CD4-positive, alpha-beta memory T cell (primary cell): ENCODE data around the gene UBTD2. TPM values are rescaled to one million over a fixed set of nuclear protein-coding genes. Genes with fewer than 3 reads are reported as not detected.

Source experiments
- CTCF ChIA-PET: fragments of 350-600 bp; sonication (Branson Sonifier 250); formaldehyde crosslinking; loops from one replicate; lab custom pipeline; 2021; ENCODE audit warnings: inconsistent platforms; ENCODE audit not compliant: partially characterized antibody; lab: Charles Lee
- POLR2A ChIA-PET: fragments of 350-600 bp; sonication (Branson Sonifier 250); formaldehyde crosslinking; loops from one replicate; lab custom pipeline; 2021; ENCODE audit not compliant: partially characterized antibody; lab: Charles Lee
- DNase-seq, 5 donors: peaks; one replicate each; pipeline versions ENCODE4 v3.0.0 to v3.0.0-alpha.2; 2020 to 2022; ENCODE audit warnings: mixed read lengths in 1 of 5
- H3K27ac ChIP-seq: one replicate; pipeline ENCODE4 v1.7.0; 2013; ENCODE audit warnings: low read depth, low read length
- H3K27me3 ChIP-seq: 2 replicates; pipeline ENCODE4 v1.7.0; 2013; ENCODE audit warnings: mild to moderate bottlenecking, low read length, moderate library complexity; ENCODE audit not compliant: insufficient read depth
- H3K36me3 ChIP-seq: 2 replicates; pipeline ENCODE4 v1.7.0; 2013; ENCODE audit warnings: mild to moderate bottlenecking, low read length, moderate library complexity; ENCODE audit not compliant: insufficient read depth
- H3K4me1 ChIP-seq: 2 replicates; pipeline ENCODE4 v1.7.0; 2013; ENCODE audit warnings: mild to moderate bottlenecking, low read length, moderate library complexity; ENCODE audit not compliant: insufficient read depth
- H3K4me3 ChIP-seq, 2 donors: one replicate each; pipeline ENCODE4 v1.7.0; 2013; ENCODE audit warnings: low read length in 2 of 2, mild to moderate bottlenecking in 1 of 2
- H3K9me3 ChIP-seq, 2 donors: one replicate each; pipeline ENCODE4 v1.7.0; 2013; ENCODE audit warnings: low read length in 2 of 2, control low read depth in 1 of 2; ENCODE audit not compliant: control insufficient read depth in 1 of 2
- H3K27ac Mint-ChIP-seq, 7 donors: one replicate each; pipeline ENCODE4 v1.8.0; 2020 to 2021; ENCODE audit warnings: mixed read lengths in 7 of 7, mild to moderate bottlenecking in 6 of 7, inconsistent platforms in 3 of 7, moderate library complexity in 3 of 7
- H3K27me3 Mint-ChIP-seq, 2 donors: one replicate each; pipeline ENCODE4 v1.8.0; 2020 to 2021; ENCODE audit warnings: mixed read lengths in 2 of 2
- H3K36me3 Mint-ChIP-seq, 2 donors: one replicate each; pipeline ENCODE4 v1.8.0; 2020 to 2021; ENCODE audit warnings: mixed read lengths in 2 of 2, inconsistent platforms in 1 of 2, mild to moderate bottlenecking in 1 of 2
- H3K4me1 Mint-ChIP-seq, 4 donors: one replicate each; pipeline ENCODE4 v1.8.0; 2020 to 2021; ENCODE audit warnings: mixed read lengths in 4 of 4, mild to moderate bottlenecking in 1 of 4
- H3K4me3 Mint-ChIP-seq, 8 donors: one replicate each; pipeline ENCODE4 v1.8.0; 2020 to 2021; ENCODE audit warnings: mixed read lengths in 8 of 8, mild to moderate bottlenecking in 7 of 8, moderate library complexity in 6 of 8, inconsistent platforms in 3 of 8
- H3K9me3 Mint-ChIP-seq, 8 donors: one replicate each; pipeline ENCODE4 v1.8.0; 2020 to 2021; ENCODE audit warnings: mixed read lengths in 8 of 8, mild to moderate bottlenecking in 5 of 8, inconsistent platforms in 3 of 8, moderate library complexity in 1 of 8
- intact Hi-C: fragments of 100-400 bp; cut with micrococcal nuclease; formaldehyde crosslinking; loops from one replicate; pipeline ENCODE4 v1.15.1; 2023
- polyA plus RNA-seq, 2 donors: library from polyadenylated mRNA; unstranded; fragments of 300-500 nt; fragmentation: Illumina TruSeq; gene quantifications; one replicate each; pipeline ENCODE4 v1.2.3, GENCODE V29; 2021
- total RNA-seq, 2 experiments: library from RNA; stranded (reverse); gene quantifications; one replicate each; pipeline ENCODE4 v1.2.3, GENCODE V29; 2021

Gene UBTD2
- total and polyA plus RNA-seq, 4 experiments from 2014 or later, result 2.2 to 6.3 (median 6.0) TPM

GRCh38 chr5:172182291-172182690 is 101.3 kb downstream of the UBTD2 start:
- ChIA-PET CTCF (interaction anchor here (1.0 to 14.7 kb wide), 3 partner anchors 17 to 115 kb away, joined by 4 to 429 read pairs (median 248); no protein-coding TSS in a partner anchor), POLR2A (interaction anchor here (8.3 to 18.6 kb wide), 3 partner anchors 7 to 66 kb away, joined by 80 to 878 read pairs (median 597); no protein-coding TSS in a partner anchor)
- Histone ChIP-seq H3K27me3 (no peaks in the 10 kb centered on the region), H3K4me3 (no peak overlapping the region), H3K4me1 (peaks cover 84% of the 10 kb centered on the region), H3K9me3 (no peaks in the 10 kb centered on the region), H3K36me3 (no peaks in the 10 kb centered on the region), H3K27ac (peak overlapping the region; percentile 94)
- H3K4me1 Mint-ChIP-seq, result peaks cover 34 to 97% (median 64%) of the 10 kb centered on the region in 4 donors
- no peak for DNase-seq
- H3K27ac Mint-ChIP-seq, result peak overlapping the region in 5 of 7 donors; percentile 42 to 99 (median 76)
- H3K4me3 Mint-ChIP-seq, result peak overlapping the region in 6 of 8 donors; percentile 29 to 99 (median 43)
- intact Hi-C loops, result no loop called here
- no peaks in the 10 kb centered on the region for H3K27me3 Mint-ChIP-seq
- H3K36me3 Mint-ChIP-seq, result peaks cover 25 to 66% of the 10 kb centered on the region in 2 donors
- H3K9me3 Mint-ChIP-seq, result no peaks in the 10 kb centered on the region

DNA sequence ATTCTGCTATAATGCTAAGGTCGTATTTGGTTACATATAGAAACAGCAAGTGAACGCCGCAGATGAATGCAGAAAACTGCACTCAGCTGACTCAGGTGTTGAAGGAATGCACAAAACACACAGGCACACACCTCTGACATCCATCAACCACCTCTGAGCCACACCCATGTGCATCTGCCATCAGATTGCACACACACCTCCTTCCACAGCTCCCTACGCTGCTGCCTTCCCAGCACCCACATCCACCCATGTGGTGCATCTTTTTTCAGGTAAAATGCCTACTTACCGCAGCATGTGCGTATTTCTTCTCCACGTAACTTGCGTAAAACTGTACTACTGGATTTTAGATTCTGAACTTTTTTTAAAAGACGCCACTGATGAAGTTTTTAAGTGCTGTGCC is 102.6 kb downstream of the UBTD2 start:
- intact Hi-C loops, result no loop called here
- H3K9me3 ChIP-seq, result no peaks in the 10 kb centered on the region
- peak overlapping the region; percentile 96 for H3K27ac ChIP-seq
- peaks cover 43 to 97% (median 77%) of the 10 kb centered on the region in 4 donors for H3K4me1 Mint-ChIP-seq
- H3K4me3 Mint-ChIP-seq, result peak overlapping the region; percentile 73 to 98 (median 82)
- H3K36me3 Mint-ChIP-seq, result peaks cover 21 to 62% of the 10 kb centered on the region in 2 donors
- peaks cover 0 to 2% (median 0%) of the 10 kb centered on the region in 8 donors for H3K9me3 Mint-ChIP-seq
- peaks cover 98% of the 10 kb centered on the region for H3K4me1 ChIP-seq
- H3K27me3 ChIP-seq, result no peaks in the 10 kb centered on the region
- no peak overlapping the region for H3K4me3 ChIP-seq
- H3K36me3 ChIP-seq, result no peaks in the 10 kb centered on the region
- DNase-seq, result peak; percentile 60 to 86 (median 72)
- ChIA-PET CTCF (interaction anchor here (0.6 to 14.7 kb wide), 4 partner anchors 15 to 765 kb away, joined by 3 to 429 read pairs (median 126); no protein-coding TSS in a partner anchor), POLR2A (interaction anchor here (0.6 to 18.6 kb wide), 6 partner anchors 6 to 113 kb away, joined by 3 to 878 read pairs (median 14); no protein-coding TSS in a partner anchor)
- H3K27me3 Mint-ChIP-seq, result no peaks in the 10 kb centered on the region
- peak overlapping the region; percentile 87 to 99 (median 98) for H3K27ac Mint-ChIP-seq

GRCh38 chr5:172178991-172179989 is 104.3 kb downstream of the UBTD2 start:
- ChIA-PET POLR2A (interaction anchor here (0.6 to 18.6 kb wide), 20 partner anchors 6 to 791 kb away, joined by 3 to 878 read pairs (median 6); partner anchors contain the start of genes DUSP1, FBXW11 and STK10), CTCF (interaction anchor here (0.6 to 14.7 kb wide), 8 partner anchors 8 to 111 kb away, joined by 3 to 429 read pairs (median 8); partner anchors contain the start of gene STK10)
- Mint-ChIP-seq H3K4me1 (peaks cover 51 to 97% (median 74%) of the 10 kb centered on the region in 4 donors), H3K27ac (peak overlapping the region; percentile 97 to 100 (median 99)), H3K4me3 (peak overlapping the region; percentile 85 to 99 (median 94)), H3K36me3 (peaks cover 19 to 64% of the 10 kb centered on the region in 2 donors), H3K9me3 (peaks cover 0 to 2% (median 0%) of the 10 kb centered on the region in 8 donors), H3K27me3 (no peaks in the 10 kb centered on the region)
- no peaks in the 10 kb centered on the region for H3K9me3 ChIP-seq
- intact Hi-C loops, result loop anchor here (1.0 kb wide), 1 partner anchor 8 kb away; no protein-coding TSS in a partner anchor
- peak; percentile 63 to 84 (median 70) for DNase-seq
- peak overlapping the region; percentile 44 to 55 for H3K4me3 ChIP-seq
- peak overlapping the region; percentile 96 for H3K27ac ChIP-seq
- no peaks in the 10 kb centered on the region for H3K27me3 ChIP-seq
- no peaks in the 10 kb centered on the region for H3K36me3 ChIP-seq
- peaks cover 89% of the 10 kb centered on the region for H3K4me1 ChIP-seq

- CTCF ChIA-PET, result interaction anchor here (1.6 to 14.7 kb wide), 5 partner anchors 9 to 71 kb away, joined by 7 to 429 read pairs (median 25); partner anchors contain the start of gene STK10
- Histone ChIP-seq H3K4me1 (peaks cover 89% of the 10 kb centered on the region), H3K27ac (peak overlapping the region; percentile 96), H3K9me3 (no peaks in the 10 kb centered on the region), H3K36me3 (no peaks in the 10 kb centered on the region), H3K27me3 (no peaks in the 10 kb centered on the region), H3K4me3 (peak overlapping the region; percentile 15 to 55)
- peak in 3 of 5 donors; percentile 27 to 70 (median 32) for DNase-seq
- H3K27me3 Mint-ChIP-seq, result no peaks in the 10 kb centered on the region
- POLR2A ChIA-PET, result interaction anchor here (0.7 to 18.6 kb wide), 15 partner anchors 7 to 790 kb away, joined by 3 to 878 read pairs (median 7); partner anchors contain the start of genes DUSP1, FBXW11 and STK10
- H3K4me1 Mint-ChIP-seq, result peaks cover 56 to 97% (median 74%) of the 10 kb centered on the region in 4 donors
- peak overlapping the region; percentile 85 to 99 (median 94) for H3K4me3 Mint-ChIP-seq
- peaks cover 24 to 64% of the 10 kb centered on the region in 2 donors for H3K36me3 Mint-ChIP-seq
- peak overlapping the region; percentile 97 to 100 (median 99) for H3K27ac Mint-ChIP-seq
- intact Hi-C loops, result no loop called here
- peaks cover 0 to 2% (median 0%) of the 10 kb centered on the region in 8 donors for H3K9me3 Mint-ChIP-seq
Measured at GRCh38 chr5:172178301-172178987, 105.1 kb downstream of the UBTD2 start.

DNA sequence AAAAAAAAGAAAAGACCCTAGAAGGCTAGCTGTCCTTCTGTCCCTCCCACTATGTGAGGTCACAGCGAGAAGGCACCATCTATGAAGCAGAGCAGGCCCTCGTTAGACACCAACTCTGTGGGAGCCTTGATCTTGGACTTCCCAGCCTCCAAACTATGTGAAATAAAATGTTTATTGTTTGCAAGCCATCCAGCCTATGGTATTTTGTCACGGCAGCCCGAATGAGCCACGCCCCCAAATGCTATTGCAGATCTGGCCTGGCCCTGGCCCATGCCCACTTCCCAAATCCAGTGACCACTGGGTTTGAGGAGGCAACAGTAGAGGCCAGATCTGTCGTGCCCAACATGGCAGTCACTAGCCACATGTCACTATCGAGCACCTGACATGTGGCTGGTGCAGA is 106.4 kb downstream of the UBTD2 start:
- no peak for DNase-seq
- H3K36me3 ChIP-seq, result no peaks in the 10 kb centered on the region
- H3K27me3 Mint-ChIP-seq, result no peaks in the 10 kb centered on the region
- peaks cover 0 to 2% (median 0%) of the 10 kb centered on the region in 8 donors for H3K9me3 Mint-ChIP-seq
- CTCF ChIA-PET, result interaction anchor here (2.1 to 23.1 kb wide), 3 partner anchors 7 to 12 kb away, joined by 8 to 429 read pairs (median 429); partner anchors contain the start of gene STK10
- peaks cover 89% of the 10 kb centered on the region for H3K4me1 ChIP-seq
- H3K27me3 ChIP-seq, result no peaks in the 10 kb centered on the region
- POLR2A ChIA-PET, result interaction anchor here (1.8 to 18.6 kb wide), 7 partner anchors 9 to 782 kb away, joined by 3 to 878 read pairs (median 68); partner anchors contain the start of genes FBXW11, RPL26L1 and STK10
- intact Hi-C loops, result no loop called here
- no peaks in the 10 kb centered on the region for H3K9me3 ChIP-seq
- peaks cover 21 to 65% of the 10 kb centered on the region in 2 donors for H3K36me3 Mint-ChIP-seq
- H3K27ac ChIP-seq, result peak overlapping the region; percentile 96
- H3K4me3 ChIP-seq, result no peak overlapping the region
- peak overlapping the region; percentile 97 to 100 (median 99) for H3K27ac Mint-ChIP-seq
- H3K4me1 Mint-ChIP-seq, result peaks cover 58 to 99% (median 77%) of the 10 kb centered on the region in 4 donors
- H3K4me3 Mint-ChIP-seq, result peak overlapping the region in 7 of 8 donors; percentile 43 to 99 (median 94)

DNA sequence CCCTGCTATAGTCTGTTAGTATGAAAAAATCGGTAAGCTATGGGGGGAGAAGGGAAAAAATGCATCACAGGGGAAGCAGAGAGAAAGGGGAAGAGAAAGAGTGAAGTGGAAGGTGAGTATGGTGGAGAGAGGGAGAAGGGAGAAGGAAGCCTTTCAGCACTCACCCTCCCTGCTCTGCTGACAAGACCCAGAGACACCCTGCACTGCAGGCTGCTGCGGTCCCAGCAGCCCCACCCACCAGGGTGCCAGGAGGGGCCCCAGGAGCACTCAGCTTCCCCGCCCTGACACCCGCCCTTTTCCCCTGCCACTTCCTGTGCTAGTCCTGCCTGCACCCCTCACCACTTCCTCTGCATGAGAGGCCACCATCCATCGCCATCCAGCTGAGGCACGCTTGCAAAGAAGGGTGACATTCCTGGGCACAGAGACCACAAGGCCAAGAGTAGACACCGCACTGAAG is 108.3 kb downstream of the UBTD2 start:
- peaks cover 0 to 2% (median 0%) of the 10 kb centered on the region in 8 donors for H3K9me3 Mint-ChIP-seq
- Histone ChIP-seq H3K4me1 (peaks cover 89% of the 10 kb centered on the region), H3K27me3 (no peaks in the 10 kb centered on the region), H3K27ac (peak overlapping the region; percentile 96), H3K4me3 (peak overlapping the region; percentile 71 to 76), H3K9me3 (no peaks in the 10 kb centered on the region), H3K36me3 (peaks cover 5% of the 10 kb centered on the region)
- POLR2A ChIA-PET, result interaction anchor here (0.6 to 18.6 kb wide), 29 partner anchors 10 to 1896 kb away, joined by 3 to 878 read pairs (median 5); partner anchors contain the start of genes CPEB4, DUSP1, FBXW11 and NPM1
- CTCF ChIA-PET, result interaction anchor here (0.6 to 23.1 kb wide), 16 partner anchors 9 to 631 kb away, joined by 3 to 429 read pairs (median 8); partner anchors contain the start of genes EFCAB9, FBXW11, STK10 and UBTD2
- H3K27me3 Mint-ChIP-seq, result no peaks in the 10 kb centered on the region
- H3K27ac Mint-ChIP-seq, result peak overlapping the region; percentile 97 to 100 (median 98)
- peak; percentile 85 to 97 (median 89) for DNase-seq
- peaks cover 17 to 62% of the 10 kb centered on the region in 2 donors for H3K36me3 Mint-ChIP-seq
- peak overlapping the region; percentile 89 to 99 (median 97) for H3K4me3 Mint-ChIP-seq
- intact Hi-C loops, result loop anchor here (1.0 to 2.0 kb wide), 5 partner anchors 13 to 882 kb away; partner anchors contain the start of genes CREBRF and STK10
- peaks cover 62 to 100% (median 84%) of the 10 kb centered on the region in 4 donors for H3K4me1 Mint-ChIP-seq
